ACHN (cell line): ENCODE measurements around the gene PRSS35.
"Not testable (repeated sequence)": the region's sequence is repeated elsewhere in the genome, so short reads cannot be mapped to it uniquely, and the experiment has no call there.

Experiments
- DNase-seq: peaks from one replicate; pipeline ENCODE4 v3.0.0-alpha.2; 2015
- in situ Hi-C: cut with HindIII; loops from 2 replicates; pipeline ENCODE4 v1.10.0; 2017; ENCODE audit warnings: low sequenced_read_pairs, low pct_ligation_motif_present, low pct_unique_long_range_greater_than_20kb

The PRSS35 gene

GRCh38 chr6:83511901-83512681, at the start of gene PRSS35:
Gene PRSS35, plus strand, starts transcription at chr6:83512534. Its CDS starts 10,908 bp downstream, at chr6:83523442.
- in situ Hi-C loops: loop anchor here (25.0 kb wide), 1 partner anchor 300 kb away; no protein-coding TSS in a partner anchor
- DNase-seq: peak; percentile 60

- in situ Hi-C loops: no loop called here
- DNase-seq: no peak
Observed at GRCh38 chr6:83463886-83464285, 48.4 kb upstream of the PRSS35 start.

- in situ Hi-C loops: no loop called here
- DNase-seq: no peak
Observed at GRCh38 chr6:83464381-83465140, 47.8 kb upstream of the PRSS35 start.

- in situ Hi-C loops: no loop called here
- DNase-seq: no peak
Observed at GRCh38 chr6:83466328-83466727, 46.0 kb upstream of the PRSS35 start.

GRCh38 chr6:83467620-83468036, 44.7 kb upstream of the PRSS35 start:
- no peak for DNase-seq
- in situ Hi-C loops: no loop called here

GRCh38 chr6:83470001-83470400, 42.3 kb upstream of the PRSS35 start:
- no peak for DNase-seq
- in situ Hi-C loops: no loop called here

- no peak for DNase-seq
- in situ Hi-C loops: no loop called here
Observed at GRCh38 chr6:83470587-83470986, 41.7 kb upstream of the PRSS35 start.

GRCh38 chr6:83472767-83473166, 39.6 kb upstream of the PRSS35 start:
- in situ Hi-C loops: no loop called here

GRCh38 chr6:83474309-83474708, 38.0 kb upstream of the PRSS35 start:
- in situ Hi-C loops: no loop called here
- no peak for DNase-seq

More at GRCh38 chr6:83472767-83473166, 39.6 kb upstream of the PRSS35 start:
- DNase-seq: no peak

- in situ Hi-C loops: no loop called here
- DNase-seq: no peak
Observed at GRCh38 chr6:83476971-83477370, 35.4 kb upstream of the PRSS35 start.

GRCh38 chr6:83479389-83479788, 32.9 kb upstream of the PRSS35 start:
- in situ Hi-C loops: no loop called here
- DNase-seq: no peak

GRCh38 chr6:83480470-83480869, 31.9 kb upstream of the PRSS35 start:
- in situ Hi-C loops: no loop called here
- no peak for DNase-seq

GRCh38 chr6:83481938-83482337, 30.4 kb upstream of the PRSS35 start:
- DNase-seq, in situ Hi-C loops: not testable (repeated sequence)

GRCh38 chr6:83488448-83488847, 23.9 kb upstream of the PRSS35 start:
- no peak for DNase-seq
- in situ Hi-C loops: no loop called here

GRCh38 chr6:83488861-83489260, 23.5 kb upstream of the PRSS35 start:
- in situ Hi-C loops: no loop called here
- DNase-seq: no peak

- DNase-seq: no peak
- in situ Hi-C loops: no loop called here
Observed at GRCh38 chr6:83490217-83490807, 22.0 kb upstream of the PRSS35 start.

GRCh38 chr6:83505356-83505755, 7.0 kb upstream of the PRSS35 start:
- in situ Hi-C loops: loop anchor here (25.0 kb wide), 1 partner anchor 293 kb away; no protein-coding TSS in a partner anchor
- DNase-seq: no peak

GRCh38 chr6:83509441-83509840, 2.9 kb upstream of the PRSS35 start:
- DNase-seq: no peak
- in situ Hi-C loops: loop anchor here (25.0 kb wide), 1 partner anchor 297 kb away; no protein-coding TSS in a partner anchor

- in situ Hi-C loops: loop anchor here (25.0 kb wide), 1 partner anchor 298 kb away; no protein-coding TSS in a partner anchor
- DNase-seq: no peak
Observed at GRCh38 chr6:83510791-83511190, 1.5 kb upstream of the PRSS35 start.
